ENCODE data around the gene CHCHD3. TPM values are rescaled to one million over a fixed set of nuclear protein-coding genes. Genes with fewer than 3 reads are reported as not detected.

CHCHD3 gene
- total RNA-seq, 4 donors from 2014 or later, result 27.9 to 39.0 (median 34.5) TPM

DNA sequence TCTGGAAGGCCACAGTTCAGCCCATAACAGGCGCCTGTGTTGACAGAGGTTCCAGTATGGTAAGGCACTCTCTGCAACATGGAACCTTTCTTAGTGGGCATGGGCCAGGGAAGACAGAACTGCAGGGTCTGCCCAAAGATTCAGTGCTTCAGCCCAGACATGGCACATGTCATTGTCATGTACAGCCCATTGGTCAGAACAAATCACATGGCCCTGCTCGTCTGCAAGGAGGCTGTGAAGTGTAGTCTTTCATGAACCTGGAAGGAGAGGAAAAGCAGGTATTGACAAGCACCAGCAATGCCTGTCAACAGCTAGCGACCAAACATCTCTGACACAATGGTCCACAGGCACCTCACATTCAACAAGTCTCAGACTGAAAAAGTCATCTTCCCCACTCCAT, 30.4 kb upstream of the CHCHD3 start:
- H3K4me3 ChIP-seq (ENCODE audit: low read depth, poor library complexity, severe bottlenecking), result no peak overlapping the region
- intact Hi-C loops (cut with DNase I; ENCODE audit: low total_unique reads), result no loop called here
- no peak for TF ChIP-seq POLR2A (IDR thresholded peaks at IDR 0.05)
- TF ChIP-seq, protein P1, sequence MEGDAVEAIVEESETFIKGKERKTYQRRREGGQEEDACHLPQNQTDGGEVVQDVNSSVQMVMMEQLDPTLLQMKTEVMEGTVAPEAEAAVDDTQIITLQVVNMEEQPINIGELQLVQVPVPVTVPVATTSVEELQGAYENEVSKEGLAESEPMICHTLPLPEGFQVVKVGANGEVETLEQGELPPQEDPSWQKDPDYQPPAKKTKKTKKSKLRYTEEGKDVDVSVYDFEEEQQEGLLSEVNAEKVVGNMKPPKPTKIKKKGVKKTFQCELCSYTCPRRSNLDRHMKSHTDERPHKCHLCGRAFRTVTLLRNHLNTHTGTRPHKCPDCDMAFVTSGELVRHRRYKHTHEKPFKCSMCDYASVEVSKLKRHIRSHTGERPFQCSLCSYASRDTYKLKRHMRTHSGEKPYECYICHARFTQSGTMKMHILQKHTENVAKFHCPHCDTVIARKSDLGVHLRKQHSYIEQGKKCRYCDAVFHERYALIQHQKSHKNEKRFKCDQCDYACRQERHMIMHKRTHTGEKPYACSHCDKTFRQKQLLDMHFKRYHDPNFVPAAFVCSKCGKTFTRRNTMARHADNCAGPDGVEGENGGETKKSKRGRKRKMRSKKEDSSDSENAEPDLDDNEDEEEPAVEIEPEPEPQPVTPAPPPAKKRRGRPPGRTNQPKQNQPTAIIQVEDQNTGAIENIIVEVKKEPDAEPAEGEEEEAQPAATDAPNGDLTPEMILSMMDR (IDR thresholded peaks at IDR 0.05), result no peak
- WGBS, 2 donors, result 76 to 78% methylated on average over 3 of the region's 3 CpGs
- no peak for DNase-seq (ENCODE audit: low spot score in 2 of 2)

DNA sequence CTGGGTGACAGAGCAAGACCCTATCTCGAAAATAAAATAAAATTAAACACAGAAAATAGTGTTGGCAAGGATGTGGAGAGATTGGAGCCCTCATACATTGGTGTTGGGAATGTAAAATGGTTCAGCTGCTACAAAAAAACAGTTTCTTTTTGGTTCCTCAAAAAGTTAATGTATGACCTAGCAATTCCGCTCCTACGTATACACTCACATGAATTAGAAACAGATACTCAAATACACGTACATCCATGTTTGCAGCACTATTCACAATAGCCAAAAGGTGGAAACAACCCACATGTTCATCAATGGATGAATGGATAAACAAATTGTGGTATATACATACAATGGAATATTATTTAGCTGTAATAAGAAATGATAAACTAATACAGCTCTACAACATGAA, 28.4 kb upstream of the CHCHD3 start:
- DNase-seq (ENCODE audit: low spot score in 2 of 2), result no peak
- TF ChIP-seq POLR2A (IDR thresholded peaks at IDR 0.05), result no peak
- TF ChIP-seq, protein P1 (IDR thresholded peaks at IDR 0.05), result no peak
- 84 to 85% methylated on average over 4 of the region's 4 CpGs for WGBS, 2 donors
- no peak overlapping the region for H3K4me3 ChIP-seq (ENCODE audit: low read depth, poor library complexity, severe bottlenecking)
- intact Hi-C loops (cut with DNase I; ENCODE audit: low total_unique reads), result no loop called here

DNA sequence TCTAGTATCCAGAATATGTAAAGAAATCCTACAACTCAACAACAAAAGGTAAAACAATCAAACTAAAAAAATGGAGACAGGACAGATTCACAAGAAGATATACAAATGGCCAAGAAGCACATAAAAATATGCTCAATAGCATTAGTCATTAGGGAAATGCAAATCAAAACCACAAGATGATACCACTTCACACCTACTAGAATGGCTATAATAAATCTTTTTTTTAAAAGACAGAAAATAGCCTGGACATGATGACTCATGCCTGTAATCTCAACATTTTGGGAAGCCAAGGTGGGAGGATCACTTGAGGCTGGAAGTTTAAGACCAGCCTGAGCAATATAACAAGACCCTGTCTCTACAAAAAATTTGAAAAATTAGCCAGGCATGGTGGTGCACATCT, 27.9 kb upstream of the CHCHD3 start:
- TF ChIP-seq POLR2A (IDR thresholded peaks at IDR 0.05), result no peak
- TF ChIP-seq, protein P1 (IDR thresholded peaks at IDR 0.05), result no peak
- no peak for DNase-seq (ENCODE audit: low spot score in 2 of 2)
- intact Hi-C loops (cut with DNase I; ENCODE audit: low total_unique reads), result no loop called here
- H3K4me3 ChIP-seq (ENCODE audit: low read depth, poor library complexity, severe bottlenecking), result no peak overlapping the region

DNA sequence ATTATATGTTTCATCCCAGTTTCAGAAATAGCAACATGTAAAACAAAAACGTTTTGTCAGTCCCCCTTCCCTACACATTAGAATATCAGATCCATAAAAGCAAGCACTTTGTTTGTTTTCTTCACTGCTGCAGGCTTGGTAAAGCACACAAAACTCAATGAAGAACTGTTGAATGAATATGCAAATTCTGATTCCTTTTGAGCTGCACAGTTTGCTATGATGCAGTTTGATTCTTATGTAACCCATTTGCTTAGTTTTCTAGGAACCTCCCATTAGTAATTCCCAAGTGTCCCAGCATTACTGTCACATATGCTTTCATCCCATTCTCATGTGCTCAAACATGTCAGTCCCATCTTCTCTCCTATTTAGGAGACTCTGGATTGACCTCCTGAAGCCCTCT, 26.1 kb upstream of the CHCHD3 start:
- no peak overlapping the region for H3K4me3 ChIP-seq (ENCODE audit: low read depth, poor library complexity, severe bottlenecking)
- no peak for DNase-seq (ENCODE audit: low spot score in 2 of 2)
- TF ChIP-seq, protein P1 (IDR thresholded peaks at IDR 0.05), result no peak
- no peak for TF ChIP-seq POLR2A (IDR thresholded peaks at IDR 0.05)
- intact Hi-C loops (cut with DNase I; ENCODE audit: low total_unique reads), result no loop called here
- 18 to 27% methylated on average over 1 of the region's 1 CpG for WGBS, 2 donors

DNA sequence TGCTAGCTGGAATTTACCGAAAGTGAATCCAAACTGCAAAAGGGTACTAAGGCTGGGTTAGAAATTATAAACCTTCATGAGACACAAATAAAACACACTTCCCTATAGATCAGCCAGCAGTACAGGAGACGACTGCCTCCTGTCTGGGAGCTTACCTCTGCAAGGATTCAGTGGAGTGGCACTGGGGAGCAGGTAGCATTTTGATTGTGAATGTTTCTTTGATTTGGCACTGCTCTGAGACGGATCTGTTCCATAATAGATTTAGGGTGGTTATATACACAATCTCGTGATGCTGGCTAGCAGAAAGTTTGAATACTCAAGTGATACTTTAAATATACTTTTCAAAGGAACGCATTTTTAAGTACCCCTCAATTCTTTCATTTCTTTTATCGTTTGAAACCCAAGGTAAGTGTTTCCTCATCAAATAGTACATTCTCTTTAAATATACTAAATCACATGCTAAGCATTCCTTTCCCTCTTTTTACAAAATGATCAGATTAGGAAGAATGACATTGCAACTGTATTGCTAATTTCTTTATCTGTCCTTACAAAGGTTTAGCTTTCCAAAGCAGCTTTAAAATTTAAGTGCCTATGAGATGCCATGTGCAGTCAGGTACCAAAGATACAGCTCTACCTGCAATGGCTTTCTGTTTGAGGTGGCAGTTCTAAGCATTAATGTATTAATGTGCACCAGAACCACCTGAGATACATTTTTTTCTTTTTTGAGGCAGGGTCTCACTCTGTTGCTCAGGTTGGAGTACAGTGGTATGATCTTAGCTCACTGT, 20.6 kb upstream of the CHCHD3 start:
- no peak for DNase-seq (ENCODE audit: low spot score in 2 of 2)
- TF ChIP-seq POLR2A (IDR thresholded peaks at IDR 0.05), result no peak
- TF ChIP-seq, protein P1 (IDR thresholded peaks at IDR 0.05), result no peak
- no peak overlapping the region for H3K4me3 ChIP-seq (ENCODE audit: low read depth, poor library complexity, severe bottlenecking)
- 86 to 88% methylated on average over 6 of the region's 6 CpGs for WGBS, 2 donors
- intact Hi-C loops (cut with DNase I; ENCODE audit: low total_unique reads), result no loop called here

All from lower leg skin (tissue), 4 donors.